GM12878 (cell line): Measurements from ENCODE around the gene DNAJB14.

Experiments used
- EP300 ChIP-seq, 2 experiments: fragments of 150-350 bp in 1 of 2; IDR thresholded peaks; 2 replicates each; pipeline ENCODE4 v1.6.1; 2011 to 2012; ENCODE audit warnings: low read depth in 2 of 2, low read length in 2 of 2, borderline replicate concordance in 1 of 2, improper control_type of control experiment in 1 of 2, inconsistent platforms in 1 of 2; ENCODE audit not compliant: control insufficient read depth in 1 of 2
- TF ChIP-seq, protein P1 (sequence below), 3 experiments: IDR thresholded peaks in 2 of 3; conservative IDR thresholded peaks in 1 of 3; 2 replicates each; pipeline ENCODE4 v1.5.1; 2011; ENCODE audit warnings: low read depth in 3 of 3, low read length in 3 of 3, mild to moderate bottlenecking in 3 of 3, control low read depth in 2 of 3, moderate library complexity in 2 of 3, inconsistent platforms in 1 of 3, mixed read lengths in 1 of 3; ENCODE audit not compliant: control insufficient read depth in 2 of 3, insufficient read depth in 1 of 3; ENCODE audit errors: extremely low read depth in 1 of 3

DNA sequence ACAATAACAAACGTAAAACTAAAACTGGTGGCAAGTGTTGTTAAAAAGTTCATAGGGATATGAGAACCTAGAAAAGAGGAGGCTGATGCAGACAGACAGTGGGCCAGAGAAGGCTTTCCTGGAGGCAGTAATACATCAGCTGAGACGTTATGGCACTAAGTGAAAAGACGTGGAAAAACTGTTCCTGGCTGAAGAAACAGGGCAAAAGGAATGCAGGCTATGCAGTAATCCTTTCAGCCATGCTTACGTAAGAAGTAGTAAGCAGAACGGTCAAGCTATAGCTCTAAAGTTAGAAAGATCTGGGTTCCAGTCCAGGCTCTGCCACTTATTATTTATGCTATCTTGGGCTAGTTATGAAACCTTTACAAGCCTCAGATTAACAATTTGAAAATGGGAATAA is 58.6 kb downstream of the DNAJB14 start:
- TF ChIP-seq, protein P1, sequence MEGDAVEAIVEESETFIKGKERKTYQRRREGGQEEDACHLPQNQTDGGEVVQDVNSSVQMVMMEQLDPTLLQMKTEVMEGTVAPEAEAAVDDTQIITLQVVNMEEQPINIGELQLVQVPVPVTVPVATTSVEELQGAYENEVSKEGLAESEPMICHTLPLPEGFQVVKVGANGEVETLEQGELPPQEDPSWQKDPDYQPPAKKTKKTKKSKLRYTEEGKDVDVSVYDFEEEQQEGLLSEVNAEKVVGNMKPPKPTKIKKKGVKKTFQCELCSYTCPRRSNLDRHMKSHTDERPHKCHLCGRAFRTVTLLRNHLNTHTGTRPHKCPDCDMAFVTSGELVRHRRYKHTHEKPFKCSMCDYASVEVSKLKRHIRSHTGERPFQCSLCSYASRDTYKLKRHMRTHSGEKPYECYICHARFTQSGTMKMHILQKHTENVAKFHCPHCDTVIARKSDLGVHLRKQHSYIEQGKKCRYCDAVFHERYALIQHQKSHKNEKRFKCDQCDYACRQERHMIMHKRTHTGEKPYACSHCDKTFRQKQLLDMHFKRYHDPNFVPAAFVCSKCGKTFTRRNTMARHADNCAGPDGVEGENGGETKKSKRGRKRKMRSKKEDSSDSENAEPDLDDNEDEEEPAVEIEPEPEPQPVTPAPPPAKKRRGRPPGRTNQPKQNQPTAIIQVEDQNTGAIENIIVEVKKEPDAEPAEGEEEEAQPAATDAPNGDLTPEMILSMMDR (IDR thresholded peaks at IDR 0.05 in 2 of 3, conservative IDR thresholded peaks at IDR 0.05 in 1 of 3; ENCODE audit: control insufficient read depth in 2 of 3, extremely low read depth in 1 of 3, insufficient read depth in 1 of 3, low read depth in 3 of 3, low read length in 3 of 3) = no peak
- TF ChIP-seq EP300 (IDR thresholded peaks at IDR 0.05; ENCODE audit: borderline replicate concordance in 1 of 2, control insufficient read depth in 1 of 2, low read depth in 2 of 2, low read length in 2 of 2) = no peak
